ENCODE results near the gene DHODH. TPM values are rescaled to one million over a fixed set of nuclear protein-coding genes. Genes with fewer than 3 reads are reported as not detected.

The DHODH gene
- total and polyA plus RNA-seq, 2 of the 13 experiments (the other 11 are each of a cell fraction or from before 2014, with no cell fraction given) = 10.7 to 16.4 TPM

DNA sequence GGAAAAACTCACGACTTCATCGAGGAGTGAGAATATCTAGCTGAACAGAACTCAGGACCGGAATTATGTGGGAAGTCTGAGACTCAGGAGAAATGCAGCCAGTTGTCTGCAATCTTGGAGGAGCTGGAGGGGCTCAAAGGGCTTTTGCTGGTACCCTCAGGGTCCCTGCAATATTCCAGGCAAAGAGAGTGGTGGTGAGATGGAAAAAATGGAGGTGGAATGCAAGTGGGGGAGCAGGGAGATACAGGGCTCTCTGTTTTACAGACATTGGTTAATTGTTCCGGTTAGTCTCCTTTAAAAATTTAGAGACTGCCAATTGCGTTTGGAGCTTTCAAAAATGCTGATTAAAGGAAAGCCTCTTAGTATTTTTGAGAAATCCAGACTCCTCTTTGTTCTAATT is 27.6 kb downstream of the DHODH start (continued):
- TF ChIP-seq, protein P1, sequence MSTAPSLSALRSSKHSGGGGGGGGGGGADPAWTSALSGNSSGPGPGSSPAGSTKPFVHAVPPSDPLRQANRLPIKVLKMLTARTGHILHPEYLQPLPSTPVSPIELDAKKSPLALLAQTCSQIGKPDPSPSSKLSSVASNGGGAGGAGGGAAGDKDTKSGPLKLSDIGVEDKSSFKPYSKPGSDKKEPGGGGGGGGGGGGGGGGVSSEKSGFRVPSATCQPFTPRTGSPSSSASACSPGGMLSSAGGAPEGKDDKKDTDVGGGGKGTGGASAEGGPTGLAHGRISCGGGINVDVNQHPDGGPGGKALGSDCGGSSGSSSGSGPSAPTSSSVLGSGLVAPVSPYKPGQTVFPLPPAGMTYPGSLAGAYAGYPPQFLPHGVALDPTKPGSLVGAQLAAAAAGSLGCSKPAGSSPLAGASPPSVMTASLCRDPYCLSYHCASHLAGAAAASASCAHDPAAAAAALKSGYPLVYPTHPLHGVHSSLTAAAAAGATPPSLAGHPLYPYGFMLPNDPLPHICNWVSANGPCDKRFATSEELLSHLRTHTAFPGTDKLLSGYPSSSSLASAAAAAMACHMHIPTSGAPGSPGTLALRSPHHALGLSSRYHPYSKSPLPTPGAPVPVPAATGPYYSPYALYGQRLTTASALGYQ (CRISPR knock-in tag; IDR thresholded peaks at IDR 0.05) = no peak
- TF ChIP-seq ZNF589 (CRISPR knock-in tag; conservative IDR thresholded peaks at IDR 0.05) (no peak), HNRNPL (IDR thresholded peaks at IDR 0.05; ENCODE audit: low read depth, low read length) (no peak), TAF1 (CRISPR knock-in tag; IDR thresholded peaks at IDR 0.05) (no peak), ZNF747 (CRISPR knock-in tag; IDR thresholded peaks at IDR 0.05; ENCODE audit: borderline replicate concordance) (no peak), RBM39 (IDR thresholded peaks at IDR 0.05; ENCODE audit: low read depth, low read length, poor library complexity, severe bottlenecking) (no peak)
- TF ChIP-seq, protein P2, sequence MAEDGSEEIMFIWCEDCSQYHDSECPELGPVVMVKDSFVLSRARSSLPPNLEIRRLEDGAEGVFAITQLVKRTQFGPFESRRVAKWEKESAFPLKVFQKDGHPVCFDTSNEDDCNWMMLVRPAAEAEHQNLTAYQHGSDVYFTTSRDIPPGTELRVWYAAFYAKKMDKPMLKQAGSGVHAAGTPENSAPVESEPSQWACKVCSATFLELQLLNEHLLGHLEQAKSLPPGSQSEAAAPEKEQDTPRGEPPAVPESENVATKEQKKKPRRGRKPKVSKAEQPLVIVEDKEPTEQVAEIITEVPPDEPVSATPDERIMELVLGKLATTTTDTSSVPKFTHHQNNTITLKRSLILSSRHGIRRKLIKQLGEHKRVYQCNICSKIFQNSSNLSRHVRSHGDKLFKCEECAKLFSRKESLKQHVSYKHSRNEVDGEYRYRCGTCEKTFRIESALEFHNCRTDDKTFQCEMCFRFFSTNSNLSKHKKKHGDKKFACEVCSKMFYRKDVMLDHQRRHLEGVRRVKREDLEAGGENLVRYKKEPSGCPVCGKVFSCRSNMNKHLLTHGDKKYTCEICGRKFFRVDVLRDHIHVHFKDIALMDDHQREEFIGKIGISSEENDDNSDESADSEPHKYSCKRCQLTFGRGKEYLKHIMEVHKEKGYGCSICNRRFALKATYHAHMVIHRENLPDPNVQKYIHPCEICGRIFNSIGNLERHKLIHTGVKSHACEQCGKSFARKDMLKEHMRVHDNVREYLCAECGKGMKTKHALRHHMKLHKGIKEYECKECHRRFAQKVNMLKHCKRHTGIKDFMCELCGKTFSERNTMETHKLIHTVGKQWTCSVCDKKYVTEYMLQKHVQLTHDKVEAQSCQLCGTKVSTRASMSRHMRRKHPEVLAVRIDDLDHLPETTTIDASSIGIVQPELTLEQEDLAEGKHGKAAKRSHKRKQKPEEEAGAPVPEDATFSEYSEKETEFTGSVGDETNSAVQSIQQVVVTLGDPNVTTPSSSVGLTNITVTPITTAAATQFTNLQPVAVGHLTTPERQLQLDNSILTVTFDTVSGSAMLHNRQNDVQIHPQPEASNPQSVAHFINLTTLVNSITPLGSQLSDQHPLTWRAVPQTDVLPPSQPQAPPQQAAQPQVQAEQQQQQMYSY (CRISPR knock-in tag; IDR thresholded peaks at IDR 0.05) = peak; percentile 96
